SK-N-SH treated with all-trans-retinoic acid at 6 μM for 48 hours (cell line): ENCODE measurements around the gene SMAD3.

Experiments
- ATAC-seq: fragments of 200-7000 bp; cut with Tn5 transposase; 3 replicates; pipeline ENCODE4 v1.9.1; 2020; ENCODE audit warnings: mild to moderate bottlenecking, moderate library complexity
- ARNTL ChIP-seq: fragments of 450-650 bp; formaldehyde crosslinking; IDR thresholded peaks from 2 replicates; pipeline ENCODE4 v1.5.0; 2020; ENCODE audit warnings: low read depth, mild to moderate bottlenecking, moderate library complexity, borderline replicate concordance
- BACH2 ChIP-seq: fragments of 250-450 bp; sonication (Bioruptor Pico); IDR thresholded peaks from 2 replicates; pipeline ENCODE4 v1.9.0; 2021; ENCODE audit warnings: mild to moderate bottlenecking, borderline replicate concordance
- CREB5 ChIP-seq: fragments of 250-450 bp; sonication (Bioruptor Pico); IDR thresholded peaks from 2 replicates; pipeline ENCODE4 v1.5.1; 2020; ENCODE audit warnings: low read depth, mild to moderate bottlenecking, moderate library complexity
- CSDC2 ChIP-seq: fragments of 250-450 bp; sonication (Bioruptor Pico); IDR thresholded peaks from 2 replicates; pipeline ENCODE4 v1.5.0; 2020; ENCODE audit warnings: mild to moderate bottlenecking, moderate library complexity
- CSRNP3 ChIP-seq: fragments of 250-450 bp; sonication (Bioruptor Pico); IDR thresholded peaks from 2 replicates; pipeline ENCODE4 v1.5.1; 2021; ENCODE audit warnings: mild to moderate bottlenecking, moderate library complexity
- ESRRG ChIP-seq: fragments of 250-450 bp; sonication (Bioruptor Pico); IDR thresholded peaks from 2 replicates; pipeline ENCODE4 v1.6.1; 2021; ENCODE audit warnings: mild to moderate bottlenecking
- GLIS3 ChIP-seq: fragments of 250-450 bp; sonication (Bioruptor Pico); IDR thresholded peaks from 2 replicates; pipeline ENCODE4 v1.5.0; 2020; ENCODE audit warnings: mild to moderate bottlenecking, moderate library complexity
- PATZ1 ChIP-seq: fragments of 250-450 bp; sonication (Bioruptor Pico); IDR thresholded peaks from 2 replicates; pipeline ENCODE4 v1.8.0; 2020; ENCODE audit warnings: mild to moderate bottlenecking, moderate library complexity, borderline replicate concordance
- POU6F1 ChIP-seq: fragments of 250-450 bp; sonication (Bioruptor Pico); IDR thresholded peaks from 2 replicates; pipeline ENCODE4 v1.8.0; 2021; ENCODE audit warnings: low read depth, mild to moderate bottlenecking, moderate library complexity, borderline replicate concordance
- PPARA ChIP-seq: fragments of 250-450 bp; sonication (Bioruptor Pico); IDR thresholded peaks from 2 replicates; pipeline ENCODE4 v1.5.0; 2020; ENCODE audit warnings: mild to moderate bottlenecking, borderline replicate concordance
- RARB ChIP-seq: fragments of 250-450 bp; sonication (Bioruptor Pico); IDR thresholded peaks from 2 replicates; pipeline ENCODE4 v1.8.0; 2021; ENCODE audit warnings: mild to moderate bottlenecking, moderate library complexity
- SNAI2 ChIP-seq: fragments of 250-450 bp; sonication (Bioruptor Pico); IDR thresholded peaks from 2 replicates; pipeline ENCODE4 v1.5.0; 2020; ENCODE audit warnings: mild to moderate bottlenecking, moderate library complexity
- ZC3H10 ChIP-seq: fragments of 250-450 bp; sonication (Bioruptor Pico); IDR thresholded peaks from 2 replicates; pipeline ENCODE4 v1.5.1; 2021; ENCODE audit warnings: mild to moderate bottlenecking, moderate library complexity
- ZFP3 ChIP-seq: fragments of 250-450 bp; sonication (Bioruptor Pico); IDR thresholded peaks from 2 replicates; pipeline ENCODE4 v1.5.0; 2020; ENCODE audit warnings: mild to moderate bottlenecking, moderate library complexity
- ZNF565 ChIP-seq: fragments of 450-650 bp; formaldehyde crosslinking; conservative IDR thresholded peaks from 2 replicates; pipeline ENCODE4 v1.5.0; 2020; ENCODE audit warnings: low read depth, mild to moderate bottlenecking, moderate library complexity
- ZNF70 ChIP-seq: fragments of 450-650 bp; formaldehyde crosslinking; IDR thresholded peaks from 2 replicates; pipeline ENCODE4 v1.5.0; 2020; ENCODE audit warnings: mild to moderate bottlenecking, moderate library complexity

The SMAD3 gene

GRCh38 chr15:67118808-67119207 is 53.4 kb downstream of the SMAD3 start:
- no peak for ATAC-seq
- no peak for TF ChIP-seq CSDC2 (CRISPR knock-in tag)

GRCh38 chr15:67119238-67119846 is 53.9 kb downstream of the SMAD3 start:
- no peak for TF ChIP-seq ESRRG
- TF ChIP-seq ZNF565 (CRISPR knock-in tag), result no peak
- no peak for TF ChIP-seq BACH2 (CRISPR knock-in tag)
- TF ChIP-seq PPARA (CRISPR knock-in tag), result no peak
- no peak for TF ChIP-seq CREB5 (CRISPR knock-in tag)
- no peak for TF ChIP-seq PATZ1 (CRISPR knock-in tag)
- no peak for TF ChIP-seq CSDC2 (CRISPR knock-in tag)
- TF ChIP-seq RARB (CRISPR knock-in tag), result no peak
- TF ChIP-seq SNAI2, result no peak
- no peak for TF ChIP-seq GLIS3 (CRISPR knock-in tag)
- no peak for TF ChIP-seq ARNTL (CRISPR knock-in tag)
- TF ChIP-seq ZFP3 (CRISPR knock-in tag), result no peak
- no peak for ATAC-seq

- no peak for TF ChIP-seq POU6F1 (CRISPR knock-in tag)
- TF ChIP-seq ZNF70 (CRISPR knock-in tag), result no peak
- TF ChIP-seq CREB5 (CRISPR knock-in tag), result no peak
- TF ChIP-seq ZC3H10 (CRISPR knock-in tag), result no peak
- no peak for TF ChIP-seq RARB (CRISPR knock-in tag)
- no peak for TF ChIP-seq ZNF565 (CRISPR knock-in tag)
- no peak for TF ChIP-seq ARNTL (CRISPR knock-in tag)
- no peak for TF ChIP-seq PATZ1 (CRISPR knock-in tag)
- no peak for TF ChIP-seq CSDC2 (CRISPR knock-in tag)
- no peak for TF ChIP-seq CSRNP3 (CRISPR knock-in tag)
- ATAC-seq, result no peak
These were observed 54.8 kb downstream of the SMAD3 start for GRCh38 chr15:67120009-67120838.
